ENCODE data around the gene MYZAP. TPM values are rescaled to one million over a fixed set of nuclear protein-coding genes. Genes with fewer than 3 reads are reported as not detected.

The MYZAP gene
- total RNA-seq: not detected

DNA sequence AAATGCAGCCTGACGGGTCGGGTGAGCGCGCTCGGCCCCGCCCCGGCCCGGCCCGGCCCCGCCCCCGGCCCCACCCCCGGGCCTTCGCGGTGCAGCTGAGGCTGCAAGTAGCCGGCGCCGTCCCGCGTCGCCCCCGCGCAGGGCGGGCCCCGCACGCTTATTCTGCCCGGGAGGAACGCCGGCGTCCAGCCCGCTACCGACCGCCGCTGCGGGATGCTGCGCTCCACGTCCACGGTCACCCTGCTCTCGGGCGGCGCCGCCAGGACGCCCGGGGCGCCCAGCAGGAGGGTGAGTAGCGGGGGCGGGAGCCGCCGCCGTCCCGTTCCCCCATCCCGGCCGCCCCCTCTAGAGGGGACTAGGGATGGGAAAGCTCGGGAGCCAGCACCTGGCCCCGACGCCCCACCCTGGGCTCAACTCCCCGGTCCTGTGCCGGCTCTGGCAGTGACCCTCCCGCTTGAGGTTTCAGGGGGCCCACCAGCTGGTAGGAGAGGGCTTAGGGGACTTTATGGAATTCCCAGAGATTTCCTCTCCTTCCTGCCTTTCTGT lies at the start of gene MYZAP:
Gene MYZAP, plus strand, starts transcription at position 83 of the 546 bp plus-strand sequence. Its CDS starts 131 bp downstream, at position 214.
- DNase-seq: peak; percentile 3

- DNase-seq: no peak
Measured at GRCh38 chr15:57542505-57542817, 49.2 kb upstream of the MYZAP start.

DNA sequence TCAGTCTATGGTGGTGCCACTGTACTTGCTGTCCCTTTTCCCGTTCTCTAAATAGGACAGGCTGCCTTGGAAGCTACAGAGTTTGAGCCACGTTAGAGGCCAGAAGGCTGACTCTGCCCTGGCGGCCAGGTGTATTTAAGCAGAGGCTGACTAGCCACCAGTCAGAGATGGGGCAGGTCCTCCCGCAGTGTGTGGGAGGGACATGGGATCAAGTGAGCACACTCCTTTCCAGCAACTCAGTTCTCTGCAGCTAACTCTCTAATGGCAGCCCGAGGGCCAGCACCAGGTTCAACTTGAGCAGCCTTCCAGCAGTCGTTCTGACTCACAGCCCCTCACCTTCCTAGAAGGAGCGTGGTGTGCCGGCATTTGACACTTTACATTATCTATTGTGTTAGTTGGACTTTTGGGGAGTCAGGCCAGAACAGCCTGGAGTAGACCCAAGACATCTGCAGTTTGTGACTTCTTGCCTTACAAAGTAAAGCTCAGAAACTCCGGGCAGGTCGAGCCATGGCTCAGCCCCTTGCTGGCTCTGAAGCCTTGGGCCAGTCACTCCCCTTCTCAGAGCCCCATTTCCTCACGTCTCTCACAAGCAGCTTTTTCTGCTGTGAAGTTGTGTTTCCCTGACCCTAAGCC lies 46.7 kb upstream of the MYZAP start:
- no peak for DNase-seq

- DNase-seq: no peak
Measured at GRCh38 chr15:57545995-57546394, 45.7 kb upstream of the MYZAP start.

DNA sequence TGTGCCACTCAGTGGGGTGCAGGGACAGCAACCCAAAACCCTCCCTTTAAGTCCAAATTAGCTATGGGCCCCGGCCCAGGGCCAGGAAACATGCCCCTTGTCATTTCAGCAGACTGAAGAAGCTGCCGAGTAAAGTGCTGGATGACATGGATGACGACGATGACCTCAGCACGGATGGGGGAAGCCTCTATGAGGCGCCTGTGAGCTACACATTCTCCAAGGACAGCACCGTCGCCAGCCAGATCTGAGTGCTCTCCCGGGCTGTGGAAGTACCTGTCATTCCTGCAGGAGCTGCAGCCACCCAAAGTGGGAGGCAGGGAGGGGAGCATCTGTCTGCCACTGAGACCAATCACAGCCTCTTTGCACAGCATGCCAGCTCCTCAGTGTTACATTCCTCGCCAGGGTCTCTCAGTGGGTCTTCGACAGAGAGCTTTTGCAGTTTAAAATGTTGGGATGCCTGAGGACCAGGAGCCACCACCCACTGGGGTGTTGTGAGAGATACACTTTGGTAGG lies 44.4 kb upstream of the MYZAP start:
- no peak for DNase-seq

- no peak for DNase-seq
Measured at GRCh38 chr15:57548351-57548750, 43.4 kb upstream of the MYZAP start.

- DNase-seq: no peak
Measured at GRCh38 chr15:57548835-57549234, 42.9 kb upstream of the MYZAP start.

DNA sequence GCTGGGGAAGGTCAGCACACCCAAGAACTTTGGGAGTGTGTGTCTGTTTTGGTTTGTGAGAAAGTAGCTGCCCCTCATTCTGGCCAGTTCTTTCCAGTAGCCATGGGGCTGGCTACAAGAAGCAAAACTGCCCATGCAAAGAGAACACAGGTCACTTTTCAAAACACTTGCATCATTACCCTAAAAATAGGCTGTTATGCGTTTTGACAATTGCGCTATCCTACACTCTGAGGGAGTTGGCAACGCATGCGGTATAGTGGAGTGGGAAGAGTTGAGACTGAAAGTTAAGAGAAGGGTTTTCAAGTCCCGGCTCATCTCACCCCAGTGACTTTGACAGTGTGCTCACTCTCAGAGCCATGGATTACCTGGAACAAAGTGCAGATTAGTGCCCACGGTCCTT lies 41.8 kb upstream of the MYZAP start:
- no peak for DNase-seq

- DNase-seq: no peak
Measured at GRCh38 chr15:57550640-57551039, 41.1 kb upstream of the MYZAP start.

DNA sequence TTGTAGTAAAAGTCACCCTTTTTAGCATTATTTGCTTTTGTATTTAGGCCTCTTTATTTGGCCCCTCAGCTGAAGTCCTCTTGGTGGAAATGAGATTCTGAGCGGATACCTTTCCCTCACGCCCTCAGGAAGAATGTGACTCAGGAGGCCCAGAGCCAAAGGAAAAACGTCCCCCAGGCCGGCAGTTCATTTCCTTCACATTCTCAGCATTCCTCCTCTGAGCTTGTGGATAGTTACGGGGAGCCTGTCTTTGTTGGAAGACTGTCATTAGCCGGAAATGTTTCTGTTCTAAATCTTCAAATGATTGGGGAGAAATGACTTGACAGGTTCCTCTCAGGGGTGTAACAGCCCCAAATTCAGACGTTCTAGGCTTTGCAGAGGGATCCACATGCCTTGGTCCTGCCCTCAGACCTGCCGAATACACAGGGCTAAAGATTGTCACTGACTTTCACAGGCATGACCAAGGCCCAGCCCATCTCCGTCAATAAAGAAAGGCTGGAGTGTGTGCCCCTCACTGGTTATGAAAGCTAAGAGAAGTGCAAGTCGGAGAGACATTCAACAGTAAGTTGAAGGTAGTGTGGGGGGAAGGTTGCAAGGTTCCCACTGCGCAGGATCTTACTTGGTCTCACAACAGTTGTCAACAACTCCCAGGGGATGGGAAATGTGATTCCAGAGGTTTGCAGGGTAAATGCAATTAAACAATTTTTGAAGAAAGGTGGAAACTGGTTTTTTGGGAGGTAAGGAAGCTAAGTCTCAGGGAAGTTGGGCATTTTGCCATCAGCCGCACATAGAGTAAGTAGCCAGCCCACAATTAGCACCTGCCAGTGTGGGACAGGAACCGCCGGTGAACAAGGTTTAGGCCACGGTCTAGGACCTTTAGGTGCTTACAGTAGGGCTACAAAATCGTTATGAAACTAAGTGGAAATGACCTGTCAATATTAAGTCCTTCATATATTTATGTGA lies 39.7 kb upstream of the MYZAP start:
- DNase-seq: no peak

DNA sequence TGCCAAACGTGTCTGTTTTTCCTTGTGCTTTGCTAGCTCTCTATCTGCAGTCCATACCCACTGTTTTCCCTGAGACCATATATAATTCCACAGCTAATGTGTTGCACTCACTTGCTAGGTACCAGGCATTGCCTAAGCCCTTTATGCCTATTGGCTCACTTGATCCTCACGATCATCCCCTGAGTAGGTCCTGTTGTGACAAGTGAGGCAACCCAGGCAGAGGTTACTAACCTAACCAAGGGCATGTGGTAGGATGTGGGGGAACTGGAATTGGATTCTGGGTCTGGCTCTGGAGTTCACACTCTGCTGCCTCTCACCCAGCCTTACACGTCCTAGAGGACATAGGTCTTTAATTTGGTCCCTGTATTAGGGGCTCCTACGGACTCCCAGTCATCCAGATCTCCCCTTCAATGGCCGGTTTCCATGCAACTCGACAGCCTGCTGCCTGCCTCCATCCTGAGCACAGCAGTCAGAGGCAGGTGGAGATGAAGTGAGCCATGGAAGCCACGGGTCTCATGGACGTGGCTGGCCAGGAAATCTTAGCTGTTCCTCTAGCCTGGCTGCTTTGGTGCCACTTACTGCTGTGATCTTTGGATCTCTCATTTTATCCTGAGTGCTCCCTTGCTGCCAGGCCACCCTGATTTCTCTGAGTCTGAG lies 38.9 kb upstream of the MYZAP start:
- no peak for DNase-seq

GRCh38 chr15:57553526-57553925 lies 38.2 kb upstream of the MYZAP start:
- no peak for DNase-seq

DNA sequence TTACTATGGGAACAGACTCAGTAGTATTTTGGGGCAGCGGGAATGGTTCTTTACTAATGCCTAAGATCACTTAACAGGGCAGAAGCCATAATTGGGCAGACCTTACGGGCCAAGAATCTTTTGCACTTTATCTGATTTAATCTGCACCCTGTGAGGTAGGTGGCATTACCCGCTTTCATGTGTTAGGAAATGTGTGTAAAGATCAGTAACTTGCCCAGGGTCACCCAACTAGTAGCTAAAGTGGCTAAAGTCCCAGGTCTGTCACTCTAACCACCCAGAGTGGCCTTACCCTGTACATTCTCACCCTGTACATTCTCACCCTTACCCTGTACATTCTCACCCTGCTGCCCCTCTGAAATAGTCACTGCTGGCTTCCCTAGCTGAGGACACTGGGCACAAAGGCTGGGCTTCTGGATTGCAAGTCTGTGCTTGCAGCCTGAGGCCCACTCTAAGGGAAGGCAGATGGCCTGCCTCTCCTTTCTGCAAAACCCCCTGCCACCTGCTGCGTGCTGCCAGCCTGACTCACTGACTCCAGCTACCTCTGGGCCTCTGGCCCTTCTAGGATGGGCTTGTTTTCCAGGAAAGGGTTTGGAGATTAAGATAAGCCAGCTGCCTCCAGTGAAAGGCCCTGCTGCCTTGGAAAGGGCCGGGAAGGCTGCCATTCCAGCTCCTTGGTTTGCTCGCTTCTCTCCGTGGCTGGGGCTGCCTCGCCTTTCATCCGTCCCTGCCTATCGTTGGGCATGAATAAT lies 37.5 kb upstream of the MYZAP start:
- DNase-seq: no peak

GRCh38 chr15:57554812-57555179 lies 36.9 kb upstream of the MYZAP start:
- no peak for DNase-seq

- DNase-seq: no peak
Measured at GRCh38 chr15:57555270-57555669, 36.4 kb upstream of the MYZAP start.

GRCh38 chr15:57556040-57556439 lies 35.7 kb upstream of the MYZAP start:
- no peak for DNase-seq

DNA sequence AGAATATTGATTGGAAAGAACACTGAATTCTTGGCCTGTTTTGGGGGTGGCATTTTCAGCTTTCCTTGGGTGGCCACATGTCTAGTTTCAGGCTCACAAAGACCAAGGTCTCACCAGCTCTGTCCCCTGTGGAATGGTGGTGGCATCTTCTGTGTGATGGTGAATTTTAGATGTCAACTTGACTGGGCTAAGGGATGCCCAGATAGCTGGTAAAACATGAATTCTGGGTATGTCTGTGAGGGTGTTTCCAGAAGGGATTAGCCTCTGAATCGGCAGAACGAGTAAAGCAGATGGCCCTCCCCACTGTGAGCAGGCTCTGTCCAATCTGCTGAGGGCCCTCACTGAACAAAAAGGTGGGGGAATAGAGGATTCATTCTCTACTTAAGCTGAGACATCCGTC lies 34.4 kb upstream of the MYZAP start:
- DNase-seq: no peak

GRCh38 chr15:57557810-57558209 lies 33.9 kb upstream of the MYZAP start:
- no peak for DNase-seq

DNA sequence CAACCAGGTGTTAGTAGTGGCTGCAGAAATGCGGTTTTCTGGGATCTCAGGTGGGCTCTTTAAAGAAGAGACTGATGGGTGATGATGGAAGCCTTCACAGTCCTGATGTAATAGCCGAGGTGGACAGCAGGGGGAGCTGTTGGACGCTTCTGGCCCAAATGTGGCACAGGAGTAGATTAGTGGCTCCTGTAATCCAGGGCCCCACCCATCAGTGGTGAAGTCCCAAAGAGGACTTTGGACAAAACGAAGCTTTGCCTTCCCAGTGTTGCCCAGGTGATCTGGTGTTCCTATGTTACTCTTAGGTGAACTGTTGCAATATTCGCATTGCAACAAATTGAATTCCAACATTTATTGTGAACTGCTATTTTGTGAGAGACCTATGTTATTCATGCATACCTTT lies 31.8 kb upstream of the MYZAP start:
- DNase-seq: peak; percentile 53

DNA sequence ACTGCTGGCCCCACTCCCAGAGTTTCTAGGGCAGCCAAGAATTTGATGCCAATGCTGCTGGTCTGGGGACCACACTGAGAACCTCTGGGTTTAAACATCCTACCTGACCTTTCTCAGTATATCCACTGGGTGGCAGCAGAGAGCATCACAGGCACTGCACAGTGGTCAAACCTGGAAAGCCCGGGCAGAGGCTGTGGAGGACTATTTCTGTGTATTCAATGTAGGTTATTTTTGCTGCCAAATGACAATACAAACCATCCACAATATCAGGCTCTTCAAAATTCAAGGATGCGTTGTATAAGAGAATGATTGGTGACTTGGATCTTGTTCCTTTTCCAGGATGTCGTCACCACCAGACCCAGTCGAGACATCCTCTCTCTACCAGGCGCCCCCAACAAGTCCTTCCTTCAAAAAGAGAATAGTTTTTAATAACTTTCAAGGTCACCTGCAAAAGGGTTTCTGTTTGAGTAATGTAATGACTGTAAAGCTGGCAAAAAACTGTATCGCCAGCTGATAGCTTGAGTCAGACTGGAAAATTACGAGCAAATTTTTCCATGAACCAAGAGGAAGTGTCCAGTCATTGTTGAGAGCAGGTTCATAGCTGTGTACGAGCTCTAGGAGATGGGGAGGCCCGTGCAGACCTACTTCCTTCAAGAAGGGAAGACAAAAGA lies 30.5 kb upstream of the MYZAP start:
- peak; percentile 52 for DNase-seq

GRCh38 chr15:57562196-57562769 lies 29.4 kb upstream of the MYZAP start:
- DNase-seq: no peak

DNA sequence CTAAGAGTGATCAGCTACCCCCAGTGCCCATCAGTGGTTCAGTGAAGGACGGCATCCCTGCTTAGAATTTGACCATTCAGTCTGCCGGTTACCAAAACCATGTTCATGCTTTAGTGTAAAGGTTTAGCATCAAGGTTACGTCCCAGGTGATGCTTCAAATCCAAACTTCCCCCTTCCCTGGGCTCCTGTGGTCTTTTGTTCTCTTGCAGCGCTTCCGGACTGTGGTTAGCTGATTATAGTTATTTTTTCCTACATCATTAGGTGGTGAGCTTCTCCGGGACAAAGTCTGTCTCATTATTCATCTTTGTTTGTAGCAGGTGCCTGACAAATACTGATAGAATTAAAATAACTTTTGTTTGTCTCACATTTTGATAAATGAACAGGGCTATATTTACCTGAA lies 28.3 kb upstream of the MYZAP start:
- no peak for DNase-seq

Measured in effector CD4-positive, alpha-beta T cell (primary cell).